HG03460 (cell line): ENCODE results near the gene TMPRSS3.

Experiments
- ATAC-seq: cut with Tn5 transposase; IDR thresholded peaks from one replicate; pipeline ENCODE4 v1.9.1; 2021; ENCODE audit not compliant: unreplicated experiment

TMPRSS3 gene

GRCh38 chr21:42353623-42354022, 42.2 kb downstream of the TMPRSS3 start:
- no peak for ATAC-seq

GRCh38 chr21:42352441-42353095, 43.3 kb downstream of the TMPRSS3 start:
- ATAC-seq, result no peak

- ATAC-seq, result no peak
These were observed 44.0 kb downstream of the TMPRSS3 start for GRCh38 chr21:42351626-42352440.

GRCh38 chr21:42350927-42351426, 44.9 kb downstream of the TMPRSS3 start, which contains the start of gene TFF2:
Gene TFF2, minus strand, starts transcription at chr21:42350994. Its CDS starts 37 bp downstream, at chr21:42350957.
- no peak for ATAC-seq

DNA sequence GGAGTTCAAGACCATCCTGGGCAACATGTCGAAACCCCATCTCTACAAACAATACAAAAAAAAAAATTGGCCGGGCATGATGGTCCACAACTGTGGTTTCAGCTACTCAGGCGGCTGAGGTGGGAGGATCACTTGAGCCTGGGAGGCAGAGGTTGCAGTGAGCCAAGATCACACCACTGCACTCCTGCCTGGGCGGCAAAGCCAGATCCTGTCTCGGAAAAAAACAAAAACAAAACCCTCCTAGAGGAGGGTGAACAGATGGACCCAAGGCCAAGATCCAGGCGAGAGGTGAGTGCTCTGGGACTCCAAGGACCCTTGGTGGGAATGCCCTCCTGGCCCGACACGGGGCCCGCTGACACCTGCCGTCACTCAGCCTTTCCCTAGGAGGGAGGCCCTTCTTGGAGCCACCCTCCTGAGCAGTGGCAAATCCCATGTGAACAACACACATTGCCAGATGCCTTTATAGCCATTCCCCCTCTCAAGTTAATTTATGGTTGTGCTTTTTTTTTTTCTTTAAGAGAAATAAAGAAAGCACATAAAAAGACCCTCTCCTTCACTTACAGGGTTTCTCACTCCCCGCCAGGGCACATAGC, 45.4 kb downstream of the TMPRSS3 start:
- no peak for ATAC-seq

DNA sequence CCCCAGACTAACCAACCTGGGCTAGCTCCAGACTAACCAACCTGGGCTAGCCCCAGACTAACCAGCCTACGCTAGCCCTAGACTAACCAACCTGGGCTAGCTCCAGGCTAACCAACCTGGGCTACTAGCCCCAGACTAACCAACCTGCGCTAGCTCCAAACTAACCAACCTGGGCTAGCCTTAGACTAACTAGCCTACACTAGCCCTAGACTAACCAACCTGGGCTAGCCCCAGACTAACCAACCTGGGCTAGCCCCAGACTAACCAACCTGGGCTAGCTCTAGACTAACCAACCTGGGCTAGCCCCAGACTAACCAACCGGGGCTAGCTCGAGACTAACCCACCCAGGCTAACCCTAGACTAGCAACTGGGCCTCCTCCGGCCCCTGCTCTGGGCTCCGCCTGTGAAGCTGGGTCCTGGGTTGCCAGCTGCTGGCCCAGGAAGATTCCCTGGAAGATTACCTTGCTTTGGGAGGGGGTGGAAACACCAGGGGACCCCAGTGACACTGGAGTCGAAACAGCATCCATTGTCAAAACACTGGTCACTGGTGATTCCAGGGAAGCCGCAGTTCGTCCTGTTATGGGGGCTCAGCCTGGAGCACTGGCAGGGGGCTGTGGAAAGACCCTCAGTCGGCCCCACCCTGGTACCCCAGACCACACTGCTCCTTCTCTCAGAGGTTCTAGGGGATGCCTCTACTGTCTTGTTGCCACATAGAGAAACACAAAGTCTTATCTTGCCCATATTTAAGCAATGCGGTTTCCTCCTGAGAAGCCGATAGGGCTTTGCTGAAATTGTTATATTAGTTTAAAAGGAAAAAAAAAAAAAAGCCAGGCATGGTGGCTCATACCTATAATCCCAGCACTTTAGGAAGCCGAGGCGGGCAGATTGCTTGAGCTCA, 46.2 kb downstream of the TMPRSS3 start:
- no peak for ATAC-seq

- no peak for ATAC-seq
These were observed 47.1 kb downstream of the TMPRSS3 start for GRCh38 chr21:42348762-42349161.

- no peak for ATAC-seq
These were observed 48.1 kb downstream of the TMPRSS3 start for GRCh38 chr21:42347601-42348327.

DNA sequence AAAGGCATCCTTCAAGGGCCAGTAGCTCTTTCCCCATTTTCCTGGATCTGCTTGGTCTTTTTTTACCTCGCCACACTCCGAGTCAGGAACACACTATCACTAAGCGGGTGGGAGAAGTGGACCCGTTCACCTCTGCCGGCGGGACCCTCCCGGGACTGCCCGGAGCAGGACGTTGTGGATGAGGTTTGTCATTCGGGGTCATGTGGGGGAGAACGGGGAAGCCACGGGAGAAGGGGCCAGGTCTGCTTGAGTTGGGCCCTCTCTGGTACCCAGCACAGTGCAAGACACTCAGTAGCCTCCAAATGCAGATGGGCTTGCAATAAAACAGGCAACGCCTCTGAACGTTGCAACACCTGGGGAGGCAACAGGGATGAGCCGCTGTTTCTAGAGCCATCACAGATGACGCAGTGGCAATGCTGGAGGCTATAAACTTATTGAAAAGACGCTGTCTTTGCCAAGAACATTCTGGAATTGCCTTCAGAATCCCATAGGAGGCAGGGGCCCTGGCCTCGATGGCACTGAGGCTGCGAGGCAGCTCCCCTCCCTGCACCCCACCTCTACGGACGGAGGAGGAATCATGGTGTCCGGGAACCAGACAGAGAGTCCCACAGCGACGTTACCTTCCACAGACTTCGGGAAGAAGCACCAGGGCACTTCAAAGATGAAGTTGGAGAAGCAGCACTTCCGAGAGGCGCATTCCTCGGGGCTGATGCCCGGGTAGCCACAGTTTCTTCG, 48.8 kb downstream of the TMPRSS3 start:
- no peak for ATAC-seq

GRCh38 chr21:42346441-42346840, 49.4 kb downstream of the TMPRSS3 start:
- no peak for ATAC-seq

DNA sequence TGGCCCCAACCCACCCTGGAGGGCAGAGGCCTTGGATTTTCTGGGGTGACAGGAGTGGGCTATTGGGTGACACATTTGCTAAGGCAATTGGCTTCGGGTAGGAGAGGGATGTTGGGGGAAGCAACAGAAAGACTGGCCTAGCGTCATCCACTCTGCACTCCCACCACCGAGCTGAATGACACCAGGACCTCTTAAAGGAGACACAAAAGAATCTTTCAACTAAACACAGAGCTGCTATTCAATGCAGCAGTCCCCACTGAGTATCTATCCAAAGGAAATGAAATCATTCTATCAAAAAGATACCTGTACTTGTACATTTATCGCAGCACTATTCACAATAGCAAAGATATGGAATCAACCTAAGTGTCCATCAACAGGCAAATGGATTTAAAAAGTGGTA, 51.2 kb downstream of the TMPRSS3 start:
- no peak for ATAC-seq

GRCh38 chr21:42343963-42344510, 51.8 kb downstream of the TMPRSS3 start:
- no peak for ATAC-seq

DNA sequence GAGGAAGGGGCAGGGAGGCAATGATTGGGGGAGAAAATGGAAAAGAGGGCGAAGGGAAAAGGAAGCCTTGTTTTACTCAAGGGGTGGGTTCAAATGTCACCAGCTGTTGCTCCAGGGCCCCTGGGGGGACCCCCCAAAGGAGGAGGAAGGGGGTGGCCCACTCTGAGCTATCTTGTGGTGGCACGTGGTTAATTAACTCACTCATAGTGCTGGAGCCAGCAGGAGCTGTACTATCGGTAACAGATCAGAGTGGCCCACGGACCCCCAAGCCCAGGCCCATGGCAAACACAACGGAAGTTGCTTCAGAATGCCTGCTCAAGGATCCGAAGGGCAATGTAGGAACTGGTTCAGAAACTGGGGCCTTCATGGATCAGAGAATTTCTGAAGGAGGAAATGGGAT, 52.3 kb downstream of the TMPRSS3 start:
- no peak for ATAC-seq

DNA sequence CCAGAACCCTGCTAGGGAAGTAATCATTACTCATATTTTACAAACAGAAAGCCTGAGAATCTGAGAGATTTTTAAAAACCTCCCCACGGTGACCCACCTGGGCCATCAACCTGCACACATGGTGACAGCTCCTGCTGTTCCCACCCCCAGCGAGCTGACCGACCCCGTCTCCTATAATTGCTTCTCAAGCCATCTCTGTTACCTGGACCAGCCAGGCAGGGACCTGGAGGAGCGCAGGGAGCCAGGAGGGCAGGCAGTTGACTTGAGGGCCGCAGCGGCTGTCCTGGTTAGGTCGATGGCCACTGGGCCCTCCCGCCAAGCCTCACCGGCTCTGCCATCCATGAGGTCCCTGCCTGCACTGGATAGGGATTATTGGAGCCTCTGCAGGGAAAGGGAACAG, 52.8 kb downstream of the TMPRSS3 start:
- ATAC-seq, result no peak

DNA sequence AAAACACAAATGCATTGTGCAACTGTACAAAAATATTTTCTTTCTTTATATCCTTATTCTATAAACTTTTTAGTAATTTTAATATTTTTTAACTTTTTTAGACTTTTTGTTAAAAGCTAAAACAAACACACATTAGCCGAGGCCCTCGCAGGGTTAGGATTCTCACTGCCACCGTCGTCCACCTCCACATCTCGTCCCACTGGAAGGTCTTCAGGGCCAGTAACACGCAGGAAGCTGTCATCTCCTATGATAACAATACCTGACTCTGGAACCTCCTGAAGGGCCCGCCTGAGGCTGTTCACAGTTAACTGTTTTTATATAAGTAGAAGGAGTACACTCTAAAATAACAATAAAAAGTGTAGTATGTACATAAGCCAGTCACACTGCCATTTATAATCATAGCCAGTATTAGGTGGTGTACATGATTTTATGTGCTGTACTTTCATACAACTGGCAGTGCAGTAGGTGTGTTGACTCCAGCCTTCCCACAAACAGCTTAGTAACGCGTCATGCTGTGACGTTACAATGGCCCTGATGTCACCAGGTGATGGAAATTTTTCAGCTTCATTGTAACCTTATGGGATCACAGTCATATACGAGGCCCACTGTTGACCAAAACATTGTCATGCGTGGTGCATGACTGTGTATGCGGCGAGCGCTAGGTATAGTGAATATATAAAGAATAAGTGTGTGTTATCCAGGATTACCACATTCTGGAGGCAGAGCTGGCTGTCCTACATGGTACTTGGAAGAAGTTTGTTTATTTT, 53.9 kb downstream of the TMPRSS3 start:
- no peak for ATAC-seq

DNA sequence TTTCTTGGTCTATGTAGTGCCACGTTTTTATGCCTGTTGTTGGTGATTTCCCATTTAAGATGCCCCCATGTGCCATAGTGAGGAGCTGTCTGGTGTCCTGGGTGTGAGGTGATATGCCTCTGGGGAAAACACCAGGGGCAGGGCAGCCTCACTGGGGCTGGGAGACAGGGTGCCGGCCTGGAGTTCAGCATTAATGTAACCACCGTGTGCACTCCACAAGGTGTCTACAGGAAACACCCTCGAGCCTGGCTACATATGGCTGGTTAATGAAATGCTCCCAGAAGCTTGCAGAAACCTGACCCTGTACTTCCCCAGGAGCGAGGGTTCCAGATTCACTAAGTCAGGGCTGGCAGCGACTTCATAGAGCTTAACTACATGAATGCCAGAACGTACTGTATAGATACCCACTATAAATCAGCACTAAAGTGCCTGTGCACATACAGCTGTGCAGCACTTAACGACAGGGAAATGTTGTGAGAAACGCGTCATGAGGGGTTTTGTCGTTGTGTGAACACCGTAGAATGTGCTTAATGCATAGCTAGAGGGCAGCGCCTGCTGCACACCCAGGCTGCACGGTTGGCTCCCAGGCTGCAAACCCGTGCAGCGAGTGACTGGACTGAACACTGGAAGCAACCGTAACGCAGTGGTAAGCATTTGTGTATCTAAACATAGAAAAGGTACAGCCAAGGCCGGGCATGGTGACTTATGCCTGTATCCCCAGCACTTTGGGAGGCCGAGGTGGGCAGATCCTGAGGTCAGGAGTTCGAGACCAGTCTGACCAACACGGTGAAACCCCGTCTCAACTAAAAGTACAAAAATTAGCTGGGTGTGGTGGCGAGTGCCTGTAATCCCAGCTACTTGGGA, 55.4 kb downstream of the TMPRSS3 start:
- no peak for ATAC-seq
